Testis (tissue), 2 donors: ENCODE results near the gene ACADS.

ENCODE experiments used
- POLR2A ChIP-seq: fragments of 450-650 bp; IDR thresholded peaks from one replicate; pipeline ENCODE4 v1.6.1; 2017; ENCODE audit warnings: antibody characterized with exemption, mild to moderate bottlenecking, moderate library complexity
- TF ChIP-seq, protein P1 (sequence below), 3 experiments: fragments of 450-650 bp in 2 of 3; fragments of 200-600 bp in 1 of 3; sonication (generic) in 1 of 3; IDR thresholded peaks; one replicate each; pipeline ENCODE4 v1.5.1; 2016 to 2019; ENCODE audit warnings: antibody characterized with exemption in 3 of 3, mild to moderate bottlenecking in 2 of 3, moderate library complexity in 1 of 3

DNA sequence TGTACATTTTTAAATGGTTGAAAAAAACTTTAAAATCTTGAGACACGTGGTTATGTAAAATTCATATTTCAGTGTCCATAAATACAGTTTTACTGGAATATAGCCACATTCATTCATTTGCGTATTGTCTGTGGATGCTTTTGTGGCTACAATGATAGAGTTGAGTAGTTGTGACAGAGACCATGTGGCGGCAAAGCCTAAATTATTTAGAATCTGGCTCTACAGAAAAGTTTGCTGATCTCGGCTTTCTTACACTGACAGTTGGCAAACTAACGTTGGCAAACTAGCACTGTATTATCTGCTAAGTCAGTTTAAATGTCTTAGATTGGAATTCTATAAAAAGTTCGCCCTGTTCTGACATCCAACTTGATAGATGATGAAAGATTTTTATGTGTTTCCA lies 13.0 kb upstream of the ACADS start:
- TF ChIP-seq, protein P1, sequence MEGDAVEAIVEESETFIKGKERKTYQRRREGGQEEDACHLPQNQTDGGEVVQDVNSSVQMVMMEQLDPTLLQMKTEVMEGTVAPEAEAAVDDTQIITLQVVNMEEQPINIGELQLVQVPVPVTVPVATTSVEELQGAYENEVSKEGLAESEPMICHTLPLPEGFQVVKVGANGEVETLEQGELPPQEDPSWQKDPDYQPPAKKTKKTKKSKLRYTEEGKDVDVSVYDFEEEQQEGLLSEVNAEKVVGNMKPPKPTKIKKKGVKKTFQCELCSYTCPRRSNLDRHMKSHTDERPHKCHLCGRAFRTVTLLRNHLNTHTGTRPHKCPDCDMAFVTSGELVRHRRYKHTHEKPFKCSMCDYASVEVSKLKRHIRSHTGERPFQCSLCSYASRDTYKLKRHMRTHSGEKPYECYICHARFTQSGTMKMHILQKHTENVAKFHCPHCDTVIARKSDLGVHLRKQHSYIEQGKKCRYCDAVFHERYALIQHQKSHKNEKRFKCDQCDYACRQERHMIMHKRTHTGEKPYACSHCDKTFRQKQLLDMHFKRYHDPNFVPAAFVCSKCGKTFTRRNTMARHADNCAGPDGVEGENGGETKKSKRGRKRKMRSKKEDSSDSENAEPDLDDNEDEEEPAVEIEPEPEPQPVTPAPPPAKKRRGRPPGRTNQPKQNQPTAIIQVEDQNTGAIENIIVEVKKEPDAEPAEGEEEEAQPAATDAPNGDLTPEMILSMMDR (IDR thresholded peaks at IDR 0.05), result no peak
- no peak for TF ChIP-seq POLR2A
